GM18526 (cell line): Measurements from ENCODE around the gene SPDYE4.

ENCODE experiments used
- POLR2A ChIP-seq: IDR thresholded peaks from 3 replicates; pipeline ENCODE4 v1.6.1; 2011; ENCODE audit not compliant: insufficient read length; ENCODE audit errors: extremely low read depth

Gene SPDYE4

DNA sequence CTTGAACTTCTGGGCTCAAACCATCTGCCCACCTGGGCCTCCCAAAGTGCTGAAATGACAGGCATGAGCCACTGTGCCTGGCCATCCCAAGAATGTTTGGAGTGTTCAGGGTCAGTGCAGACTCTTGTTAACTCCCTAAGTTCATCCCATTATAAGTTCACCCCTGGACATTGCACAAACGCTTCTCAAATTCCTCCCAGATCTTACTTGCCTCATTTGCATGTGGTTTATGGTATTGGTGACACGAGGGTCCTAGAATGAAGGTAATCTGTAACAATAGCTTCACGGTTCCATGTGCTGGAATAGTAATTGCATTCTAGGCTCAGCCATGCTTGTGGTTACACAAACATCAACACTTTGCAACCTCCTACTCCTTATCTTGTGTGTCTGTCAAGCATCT lies 8.7 kb downstream of the SPDYE4 start:
- no peak for TF ChIP-seq POLR2A

GRCh38 chr17:8747742-8748141 lies 10.6 kb downstream of the SPDYE4 start:
- no peak for TF ChIP-seq POLR2A

GRCh38 chr17:8746501-8747236 lies 11.7 kb downstream of the SPDYE4 start:
- TF ChIP-seq POLR2A, result no peak

- no peak for TF ChIP-seq POLR2A
Observed at GRCh38 chr17:8745586-8746500, 12.5 kb downstream of the SPDYE4 start.

GRCh38 chr17:8744086-8744785 lies 14.1 kb downstream of the SPDYE4 start:
- TF ChIP-seq POLR2A, result no peak

DNA sequence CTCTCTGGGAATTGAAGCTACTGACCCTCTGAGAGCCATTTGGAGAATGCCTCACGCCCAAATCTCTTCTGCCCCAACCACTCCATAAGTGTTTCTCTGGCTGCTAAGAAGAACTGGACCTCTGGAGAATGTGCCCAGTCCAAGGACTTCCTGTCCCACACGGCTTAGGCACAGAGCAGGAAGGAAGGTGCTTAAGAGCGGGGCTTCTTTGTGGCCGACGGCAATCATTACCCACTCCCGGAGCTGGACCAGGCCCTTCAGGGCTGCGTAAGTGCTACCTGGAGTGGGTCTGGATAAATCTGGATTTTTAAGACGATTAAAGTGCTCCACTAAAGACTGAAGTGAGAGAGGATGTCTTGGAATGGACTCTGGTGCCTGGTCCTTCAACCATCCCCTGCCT lies 15.5 kb downstream of the SPDYE4 start:
- TF ChIP-seq POLR2A, result no peak

- no peak for TF ChIP-seq POLR2A
Observed at GRCh38 chr17:8742274-8742673, 16.1 kb downstream of the SPDYE4 start.

DNA sequence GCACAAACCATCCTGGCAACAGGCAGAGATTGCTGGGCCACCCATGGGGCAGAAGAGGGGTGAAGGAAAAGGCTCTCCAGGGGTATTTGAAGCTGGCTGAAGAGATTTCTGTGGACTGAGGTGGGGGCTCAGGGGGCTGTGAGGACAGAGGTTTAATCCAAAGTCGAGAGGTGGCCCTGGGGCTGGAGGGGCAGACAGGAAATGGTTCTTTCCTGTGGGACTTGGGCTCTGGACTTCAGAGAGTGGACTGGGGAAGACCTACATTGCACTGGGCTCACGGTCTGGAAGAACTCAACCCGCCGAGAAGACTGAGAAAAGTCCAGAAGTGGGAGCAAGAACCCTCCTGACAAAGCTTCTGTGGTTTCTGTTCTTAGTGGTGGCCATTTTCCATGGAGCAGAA lies 16.6 kb downstream of the SPDYE4 start:
- TF ChIP-seq POLR2A, result no peak

GRCh38 chr17:8741366-8741765 lies 17.0 kb downstream of the SPDYE4 start:
- no peak for TF ChIP-seq POLR2A

DNA sequence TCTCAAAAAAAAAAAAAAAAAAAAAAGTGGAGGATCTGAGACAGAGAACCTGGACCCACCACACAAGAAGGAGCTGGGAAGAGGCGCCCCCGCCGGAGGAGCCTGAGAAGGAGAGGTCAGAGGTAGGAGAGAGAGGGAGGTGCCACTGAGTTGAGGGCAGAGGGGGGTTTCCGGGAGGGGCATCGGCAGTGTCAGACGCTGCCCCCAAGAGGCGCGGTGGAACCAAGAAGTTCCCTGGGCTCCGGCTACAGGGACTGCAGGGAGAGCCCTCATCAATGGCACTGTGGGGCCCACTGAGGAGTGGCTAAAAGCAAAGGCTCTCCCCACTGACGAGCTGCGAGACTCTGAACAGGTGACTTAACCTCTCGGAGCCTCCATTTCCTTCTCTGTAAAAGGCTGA lies 17.9 kb downstream of the SPDYE4 start:
- TF ChIP-seq POLR2A, result no peak

DNA sequence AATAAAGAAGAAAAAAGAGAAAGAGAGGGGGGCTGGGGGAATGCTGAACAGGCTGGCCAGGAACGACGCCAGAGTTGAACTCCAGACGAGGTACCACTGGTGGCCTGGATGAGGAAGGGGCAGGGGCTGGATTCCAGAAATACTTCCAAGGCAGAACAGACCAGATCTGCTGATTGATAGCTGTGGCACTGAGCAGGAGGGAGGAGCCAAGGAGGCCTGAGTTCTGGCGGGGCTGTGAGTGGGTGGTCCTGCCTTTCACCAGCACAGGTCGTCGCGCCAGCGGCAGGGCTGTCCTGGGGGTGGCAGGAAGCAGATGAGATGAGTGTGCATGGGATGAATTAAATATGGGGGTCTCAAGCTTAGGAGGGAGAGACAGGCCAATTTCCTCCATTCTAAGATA lies 19.2 kb downstream of the SPDYE4 start:
- no peak for TF ChIP-seq POLR2A

GRCh38 chr17:8736796-8737195 lies 21.6 kb downstream of the SPDYE4 start:
- no peak for TF ChIP-seq POLR2A

DNA sequence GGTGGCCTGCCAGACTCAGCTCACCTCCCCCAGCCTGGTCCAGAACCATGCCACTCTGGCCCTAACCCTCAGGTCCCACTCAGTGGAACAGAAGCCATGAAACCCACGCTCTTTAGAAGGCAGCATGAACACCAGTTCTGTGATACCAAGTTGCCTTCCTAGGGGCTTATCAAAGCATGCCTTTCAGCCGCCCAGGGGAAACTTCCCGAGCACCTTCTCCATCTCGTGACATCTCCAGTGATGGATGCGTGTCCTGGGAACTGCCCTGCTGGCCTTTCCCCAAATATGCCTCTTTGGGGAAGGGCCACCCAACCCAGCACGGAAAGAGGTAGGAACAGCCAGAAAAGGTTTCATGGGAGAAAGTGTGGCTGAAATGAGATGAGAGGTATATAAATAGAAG lies 22.0 kb downstream of the SPDYE4 start:
- TF ChIP-seq POLR2A, result no peak

GRCh38 chr17:8735336-8735939 lies 22.9 kb downstream of the SPDYE4 start:
- no peak for TF ChIP-seq POLR2A

GRCh38 chr17:8734876-8735275 lies 23.5 kb downstream of the SPDYE4 start:
- no peak for TF ChIP-seq POLR2A

DNA sequence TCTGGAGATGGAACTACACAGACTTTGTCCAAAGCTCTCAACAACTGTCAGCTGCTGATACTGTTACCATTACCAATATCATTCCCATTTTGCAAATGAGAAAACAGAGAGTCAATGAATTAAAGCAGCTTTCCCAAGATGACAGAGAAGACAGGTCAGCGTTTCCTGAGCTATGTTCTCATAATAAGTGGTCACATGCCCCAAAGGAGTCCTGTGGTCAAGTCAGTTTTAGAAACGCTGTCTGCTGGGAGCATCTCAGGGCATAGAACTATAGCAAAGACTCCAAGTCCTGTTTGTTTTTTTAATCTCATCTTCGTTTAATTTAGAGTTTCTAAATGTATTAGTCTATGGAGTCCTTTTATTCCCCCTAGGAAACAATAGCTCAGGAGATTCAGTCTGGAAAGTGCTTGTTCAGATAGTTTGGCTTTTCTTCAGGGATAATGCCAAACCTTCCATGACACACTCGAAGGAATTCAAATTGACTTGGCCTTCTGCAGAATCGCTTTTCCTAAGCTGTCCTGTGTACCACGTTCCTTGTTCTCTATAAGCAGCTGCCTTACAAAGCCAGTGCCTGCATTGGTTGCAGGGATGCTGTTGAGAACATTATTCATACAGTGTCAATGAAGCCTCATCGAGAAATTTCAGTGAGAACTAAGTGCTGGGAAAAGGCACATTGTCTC lies 25.8 kb downstream of the SPDYE4 start:
- no peak for TF ChIP-seq POLR2A
